ENCODE data around the gene PIP4K2A.

- TF ChIP-seq ZNF576 (CRISPR knock-in tag; IDR thresholded peaks at IDR 0.05) (no peak), UBTF (CRISPR knock-in tag; IDR thresholded peaks at IDR 0.05) (no peak), NCOA5 (CRISPR knock-in tag; IDR thresholded peaks at IDR 0.05) (no peak), CTCF (CRISPR knock-in tag; IDR thresholded peaks at IDR 0.05) (no peak), CEBPB (IDR thresholded peaks at IDR 0.05; ENCODE audit: borderline replicate concordance, low read depth, low read length) (no peak), PHB2 (IDR thresholded peaks at IDR 0.05; ENCODE audit: partially characterized antibody) (no peak), ZNF337 (CRISPR knock-in tag; IDR thresholded peaks at IDR 0.05; ENCODE audit: borderline replicate concordance, low read depth) (no peak), ZBTB44 (CRISPR knock-in tag; IDR thresholded peaks at IDR 0.05) (no peak), HDAC2 (CRISPR knock-in tag; IDR thresholded peaks at IDR 0.05) (no peak), BRF2 (CRISPR knock-in tag; IDR thresholded peaks at IDR 0.05) (no peak), GATAD2A (CRISPR knock-in tag; IDR thresholded peaks at IDR 0.05) (no peak), NFE2L1 (CRISPR knock-in tag; IDR thresholded peaks at IDR 0.05; ENCODE audit: borderline replicate concordance) (no peak)
Measured at GRCh38 chr10:22665329-22665728, 49.0 kb downstream of the PIP4K2A start.
